Psoas muscle (tissue), 8 donors: ENCODE data around the gene OAF. TPM values are rescaled to one million over a fixed set of nuclear protein-coding genes. Genes with fewer than 3 reads are reported as not detected.
A peak's percentile ranks its signal among the peaks of the same experiment; 100 is the strongest.

Experiments
- ATAC-seq, 4 donors: fragments of 200-7000 bp; cut with Tn5 transposase; one replicate each; pipeline ENCODE4 v1.9.1; 2020; ENCODE audit warnings: moderate library complexity in 3 of 4, mild to moderate bottlenecking in 2 of 4
- DNase-seq, 2 donors: peaks; one replicate each; pipeline ENCODE4 v3.0.0-alpha.2; 2020
- H3K27ac ChIP-seq: fragments of 200-600 bp; one replicate; pipeline ENCODE4 v1.8.0; 2022
- H3K27me3 ChIP-seq, 3 donors: fragments of 200-600 bp in 1 of 3; one replicate each; pipeline versions ENCODE4 v1.6.1 to v1.8.0; 2013 to 2022; ENCODE audit warnings: low read length in 2 of 3, mild to moderate bottlenecking in 2 of 3, moderate library complexity in 1 of 3; ENCODE audit not compliant: insufficient read depth in 3 of 3
- H3K36me3 ChIP-seq, 2 donors: fragments of 200-600 bp in 1 of 2; one replicate each; pipeline versions ENCODE4 v1.6.1 to v1.8.0; 2013 to 2022; ENCODE audit warnings: low read depth in 1 of 2, mild to moderate bottlenecking in 1 of 2, moderate library complexity in 1 of 2; ENCODE audit not compliant: insufficient read depth in 1 of 2
- H3K4me1 ChIP-seq: fragments of 200-600 bp; one replicate; pipeline ENCODE4 v1.8.0; 2022
- H3K4me3 ChIP-seq: fragments of 200-600 bp; one replicate; pipeline ENCODE4 v1.8.0; 2022; ENCODE audit warnings: mild to moderate bottlenecking
- H3K9me3 ChIP-seq: fragments of 200-600 bp; one replicate; pipeline ENCODE4 v1.8.0; 2022
- WGBS, 3 donors: extraction: QIAGEN DNeasy Blood & Tissue Kit; methylation state at CpG; one replicate each; pipeline versions ENCODE4 v1.1.6 to v1.1.7; 2013; 5-methylcytosine and 5-hydroxymethylcytosine counted together
- intact Hi-C, 2 donors: fragments of 100-400 bp; cut with DNase I; formaldehyde crosslinking; loops; one replicate each; pipeline versions ENCODE4 v1.11.0 to v1.14.2; 2022
- polyA plus RNA-seq, 3 donors: library from polyadenylated mRNA; stranded (reverse); fragments of 200-250 nt; gene quantifications; one replicate each; pipeline ENCODE4 v1.2.3, GENCODE V29; 2013
- total RNA-seq, 4 donors: library from RNA; stranded (reverse); fragmentation: NEBNext Ultra II Directional in 2 of 4; extraction: Animal tissue kit (Norgen Biotek cat#: 25700) in 2 of 4; gene quantifications; one replicate each; pipeline versions ENCODE4 v1.2.1 to v1.2.4, GENCODE V29; 2021 to 2023
- TF ChIP-seq, protein P1 (sequence below): fragments of 200-600 bp; IDR thresholded peaks from one replicate; pipeline ENCODE4 v1.8.0; 2022; ENCODE audit warnings: antibody characterized with exemption
- donor health status: healthy with polysubstance abuse.
- donor health status: DM: no; HTN: no; CAD: no; lungs with moderate emphysema.
- donor health status: Bipolar disorder and iron deficiency.
- donor health status: healthy.
- donor health status: DM: yes; HTN: yes; CAD: no.
- donor health status: DM: no; HTN: no; CAD: no.
- donor health status: DM: no; HTN: no; CAD: no.
- donor health status: DM: yes; HTN: yes; CAD: no.

OAF gene
- total and polyA plus RNA-seq, 7 donors, result 3.2 to 15.3 (median 8.1) TPM

DNA sequence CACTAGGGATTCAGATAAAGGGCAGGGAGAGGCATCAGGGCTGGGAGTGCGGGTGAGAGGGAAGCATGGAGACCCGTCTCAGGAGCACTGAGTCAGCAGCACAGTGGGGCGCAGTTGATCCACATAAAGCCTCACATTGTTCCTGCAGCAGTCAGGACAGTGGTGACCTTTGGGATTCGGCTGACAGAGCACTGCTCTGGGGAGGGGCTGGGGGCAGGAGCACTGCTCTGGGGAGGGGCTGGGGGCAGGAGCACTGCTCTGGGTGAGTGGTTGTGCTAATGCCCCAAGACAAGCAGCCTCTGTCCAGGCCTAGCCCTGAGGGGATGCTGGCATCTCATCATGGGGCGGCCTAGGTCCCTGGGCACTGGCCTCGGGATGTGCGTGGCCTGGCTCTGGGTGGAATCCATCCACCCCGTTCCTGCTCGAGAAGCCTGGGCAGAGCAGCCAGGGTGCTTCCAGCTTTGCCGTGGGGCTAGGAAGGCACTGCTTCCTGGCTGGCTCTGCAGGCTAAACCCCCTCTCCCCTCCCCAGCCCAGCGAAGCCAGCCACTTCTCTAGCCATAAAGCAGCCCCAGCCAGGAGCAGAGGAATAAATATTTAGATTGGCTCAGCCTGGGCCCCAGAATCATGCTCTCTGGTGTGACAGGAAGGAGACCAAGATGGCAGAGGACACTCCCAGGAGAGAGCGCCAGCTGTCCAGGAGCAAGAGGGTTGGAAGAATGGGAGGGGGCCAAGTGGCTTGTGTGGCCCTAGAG, 7.3 kb downstream of the OAF start:
- no peaks in the 10 kb centered on the region for H3K27me3 ChIP-seq
- 55 to 72% (median 57%) methylated on average over 12 of the region's 12 CpGs for WGBS, 3 donors
- no peak overlapping the region for H3K4me3 ChIP-seq
- H3K27ac ChIP-seq, result peak overlapping the region; percentile 30
- DNase-seq (no peak), ATAC-seq (no peak)
- H3K4me1 ChIP-seq, result no peaks in the 10 kb centered on the region
- intact Hi-C loops, result no loop called here
- TF ChIP-seq, protein P1, sequence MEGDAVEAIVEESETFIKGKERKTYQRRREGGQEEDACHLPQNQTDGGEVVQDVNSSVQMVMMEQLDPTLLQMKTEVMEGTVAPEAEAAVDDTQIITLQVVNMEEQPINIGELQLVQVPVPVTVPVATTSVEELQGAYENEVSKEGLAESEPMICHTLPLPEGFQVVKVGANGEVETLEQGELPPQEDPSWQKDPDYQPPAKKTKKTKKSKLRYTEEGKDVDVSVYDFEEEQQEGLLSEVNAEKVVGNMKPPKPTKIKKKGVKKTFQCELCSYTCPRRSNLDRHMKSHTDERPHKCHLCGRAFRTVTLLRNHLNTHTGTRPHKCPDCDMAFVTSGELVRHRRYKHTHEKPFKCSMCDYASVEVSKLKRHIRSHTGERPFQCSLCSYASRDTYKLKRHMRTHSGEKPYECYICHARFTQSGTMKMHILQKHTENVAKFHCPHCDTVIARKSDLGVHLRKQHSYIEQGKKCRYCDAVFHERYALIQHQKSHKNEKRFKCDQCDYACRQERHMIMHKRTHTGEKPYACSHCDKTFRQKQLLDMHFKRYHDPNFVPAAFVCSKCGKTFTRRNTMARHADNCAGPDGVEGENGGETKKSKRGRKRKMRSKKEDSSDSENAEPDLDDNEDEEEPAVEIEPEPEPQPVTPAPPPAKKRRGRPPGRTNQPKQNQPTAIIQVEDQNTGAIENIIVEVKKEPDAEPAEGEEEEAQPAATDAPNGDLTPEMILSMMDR, result no peak
- no peaks in the 10 kb centered on the region for H3K9me3 ChIP-seq
- no peaks in the 10 kb centered on the region for H3K36me3 ChIP-seq

DNA sequence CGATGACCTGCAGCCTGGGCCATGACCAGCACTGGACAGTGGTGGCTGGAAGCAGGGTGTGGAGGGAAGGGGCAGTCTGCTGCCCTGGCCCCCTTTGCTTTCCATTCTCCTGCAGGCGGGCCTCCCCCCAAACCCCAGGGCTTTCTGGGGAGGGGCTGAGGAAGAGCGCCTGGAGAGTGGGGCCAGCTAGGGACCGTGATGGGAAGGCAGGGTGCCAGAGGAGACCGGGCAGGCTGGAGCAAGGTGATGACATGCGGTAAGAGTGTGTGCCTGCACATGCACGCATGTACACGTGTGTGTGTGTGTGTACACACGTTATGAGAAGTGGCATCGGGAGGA, 7.8 kb downstream of the OAF start:
- Histone ChIP-seq H3K4me3 (no peak overlapping the region), H3K36me3 (no peaks in the 10 kb centered on the region), H3K27ac (peak overlapping the region; percentile 30), H3K27me3 (no peaks in the 10 kb centered on the region), H3K4me1 (peaks cover 4% of the 10 kb centered on the region), H3K9me3 (no peaks in the 10 kb centered on the region)
- ATAC-seq, result no peak
- DNase-seq, result no peak
- intact Hi-C loops, result no loop called here
- 51 to 77% (median 59%) methylated on average over 10 of the region's 10 CpGs for WGBS, 3 donors
- TF ChIP-seq, protein P1, result no peak

DNA sequence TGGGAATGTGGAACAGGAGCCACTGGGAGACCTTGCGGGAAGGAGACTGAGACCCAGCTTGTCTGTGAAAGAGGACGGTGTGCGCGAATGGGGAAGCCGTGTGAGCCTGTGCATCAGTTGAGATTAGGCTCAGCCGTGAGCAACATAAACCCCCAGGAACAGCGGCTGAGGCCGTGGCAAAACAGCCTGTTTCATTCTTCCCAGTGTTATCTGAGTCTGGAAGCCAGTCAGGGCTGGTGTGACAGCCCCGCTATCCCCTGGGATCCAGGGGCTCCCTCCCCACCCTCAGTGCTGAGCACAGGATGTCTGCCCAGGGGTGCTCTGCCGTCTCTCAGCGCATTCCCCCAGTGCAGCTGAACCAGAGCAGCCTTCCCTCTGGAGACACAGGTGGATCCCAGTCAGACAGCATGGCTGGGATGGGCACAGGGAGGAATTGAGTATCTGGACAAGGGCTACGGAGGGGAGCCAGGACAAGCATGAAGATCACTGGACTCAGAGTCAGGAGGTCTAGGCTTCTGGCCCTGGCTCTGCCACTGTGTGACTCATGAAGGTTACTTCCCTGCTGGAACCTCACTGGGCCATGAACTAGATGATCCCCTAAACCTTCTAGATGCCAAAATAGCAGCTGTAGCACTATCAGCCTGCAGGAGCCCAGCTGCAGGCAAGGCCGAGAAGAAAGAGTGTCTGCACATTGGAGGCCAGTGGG, 8.6 kb downstream of the OAF start:
- TF ChIP-seq, protein P1, result no peak
- Histone ChIP-seq H3K4me3 (no peak overlapping the region), H3K9me3 (no peaks in the 10 kb centered on the region), H3K27ac (peak overlapping the region; percentile 9), H3K4me1 (peaks cover 11% of the 10 kb centered on the region), H3K27me3 (no peaks in the 10 kb centered on the region), H3K36me3 (no peaks in the 10 kb centered on the region)
- 50 to 64% (median 55%) methylated on average over 13 of the region's 13 CpGs for WGBS, 3 donors
- DNase-seq (peak in 1 of 2 donors; percentile 64), ATAC-seq (peak; percentile 59 to 84 (median 72))
- intact Hi-C loops, result no loop called here

DNA sequence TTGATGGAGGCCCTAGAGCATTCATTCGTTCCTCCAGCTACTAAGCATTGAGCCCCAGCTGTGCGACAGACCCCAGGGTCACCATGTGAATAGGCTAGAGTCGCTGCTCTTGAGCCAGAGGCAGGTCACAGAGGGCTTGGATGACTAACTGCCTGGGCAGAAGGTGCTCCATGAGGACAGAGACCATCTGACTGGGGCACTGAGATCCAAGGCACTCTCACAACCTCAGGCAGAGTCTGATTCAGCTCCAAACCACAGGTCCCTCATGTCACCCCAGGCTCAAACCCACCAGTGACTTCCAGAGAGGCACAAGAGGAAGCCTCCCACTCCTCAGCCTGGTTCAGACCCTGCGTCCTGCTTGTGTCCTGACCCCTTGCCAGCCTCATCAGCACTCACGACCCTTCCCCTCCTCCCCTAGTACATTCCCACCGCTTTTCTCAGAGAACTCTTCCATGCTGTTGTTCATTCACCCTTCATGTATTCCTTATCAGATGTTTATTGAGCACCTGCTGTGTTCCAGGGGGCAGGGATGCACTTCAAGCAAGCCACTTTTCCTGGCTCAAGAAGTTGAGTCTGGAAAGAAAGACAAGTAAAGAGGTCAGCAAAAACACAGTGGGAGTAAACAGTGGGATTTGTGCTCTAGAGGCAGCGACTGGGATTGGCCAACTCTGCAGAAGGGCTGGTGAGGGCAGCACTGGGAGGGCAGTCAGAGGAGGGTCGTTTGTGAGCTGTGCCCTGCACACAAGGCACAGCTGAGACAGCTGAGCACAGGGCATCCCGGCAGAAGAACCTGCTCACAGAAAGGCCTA, 9.3 kb downstream of the OAF start:
- WGBS, 3 donors, result 50 to 62% (median 60%) methylated on average over 9 of the region's 9 CpGs
- TF ChIP-seq, protein P1, result no peak
- no peaks in the 10 kb centered on the region for H3K9me3 ChIP-seq
- ATAC-seq (peak; percentile 27 to 41 (median 36)), DNase-seq (no peak)
- no peaks in the 10 kb centered on the region for H3K27me3 ChIP-seq
- no peak overlapping the region for H3K4me3 ChIP-seq
- H3K36me3 ChIP-seq, result no peaks in the 10 kb centered on the region
- intact Hi-C loops, result no loop called here
- H3K27ac ChIP-seq, result no peak overlapping the region
- H3K4me1 ChIP-seq, result peaks cover 14% of the 10 kb centered on the region
